GM18868 (cell line): ENCODE data around the gene HES5.

Source experiments
- ATAC-seq: cut with Tn5 transposase; IDR thresholded peaks from one replicate; pipeline ENCODE4 v1.9.1; 2021; ENCODE audit warnings: mild to moderate bottlenecking, moderate library complexity; ENCODE audit not compliant: unreplicated experiment

Gene HES5

DNA sequence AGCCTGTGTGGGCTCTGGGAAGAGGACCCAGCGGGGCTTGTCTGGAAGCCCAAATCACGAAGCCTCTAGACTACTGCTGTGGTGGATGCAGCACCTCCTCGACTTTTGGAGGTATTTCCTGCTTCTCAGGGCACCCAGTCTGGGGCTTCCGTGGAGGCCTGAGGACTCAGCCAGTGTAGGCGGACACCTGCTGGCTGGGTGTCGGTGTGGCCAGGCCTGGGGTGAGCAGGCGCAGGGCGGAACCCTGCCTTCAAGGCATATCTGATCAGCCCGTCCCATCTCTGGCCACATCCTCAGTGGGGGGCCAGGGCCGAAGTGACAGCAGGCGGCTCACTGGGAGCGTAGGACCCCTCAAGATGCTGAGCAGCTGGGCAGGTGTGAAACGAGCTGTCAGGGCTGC lies 47.0 kb downstream of the HES5 start:
- no peak for ATAC-seq

DNA sequence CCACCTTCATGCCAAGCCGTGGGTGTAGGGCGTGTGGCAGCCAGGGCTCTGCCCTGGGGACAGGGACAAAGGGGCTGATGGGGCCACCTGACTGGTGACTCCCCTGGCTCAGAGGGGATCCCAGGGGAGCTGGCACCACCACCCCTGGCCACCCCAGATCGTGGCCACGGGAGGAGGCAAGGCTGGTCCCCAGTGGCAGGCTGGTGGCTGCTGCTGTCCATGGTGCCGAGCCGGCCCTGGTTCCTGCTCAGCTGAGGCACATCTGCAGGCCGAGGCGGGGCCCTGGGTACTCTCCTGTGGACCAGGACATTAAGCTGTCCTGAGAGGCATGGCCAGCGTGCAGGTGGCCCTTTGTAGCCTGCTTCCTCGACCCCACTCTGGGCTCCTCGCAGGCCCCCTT lies 47.5 kb downstream of the HES5 start:
- ATAC-seq = no peak

DNA sequence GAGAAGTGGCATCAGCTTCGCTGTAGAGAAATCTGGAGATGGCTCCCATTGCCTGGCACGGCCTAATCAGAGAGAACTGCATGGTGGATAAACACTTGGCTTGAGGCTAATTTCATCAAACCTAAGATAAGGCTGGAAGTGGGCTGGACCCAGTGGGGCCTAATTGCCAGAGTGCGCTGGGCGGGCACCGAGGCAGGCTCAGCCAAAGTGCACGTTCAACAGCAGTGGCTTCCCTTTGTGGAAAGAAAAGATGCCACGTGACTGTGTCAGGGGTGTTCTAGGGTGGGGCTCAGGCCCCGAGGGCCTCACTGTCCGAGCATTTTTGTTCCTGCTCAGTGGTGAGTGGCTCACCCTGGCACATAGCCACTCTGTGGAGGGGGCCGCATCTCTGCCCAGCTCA lies 48.2 kb downstream of the HES5 start:
- no peak for ATAC-seq

DNA sequence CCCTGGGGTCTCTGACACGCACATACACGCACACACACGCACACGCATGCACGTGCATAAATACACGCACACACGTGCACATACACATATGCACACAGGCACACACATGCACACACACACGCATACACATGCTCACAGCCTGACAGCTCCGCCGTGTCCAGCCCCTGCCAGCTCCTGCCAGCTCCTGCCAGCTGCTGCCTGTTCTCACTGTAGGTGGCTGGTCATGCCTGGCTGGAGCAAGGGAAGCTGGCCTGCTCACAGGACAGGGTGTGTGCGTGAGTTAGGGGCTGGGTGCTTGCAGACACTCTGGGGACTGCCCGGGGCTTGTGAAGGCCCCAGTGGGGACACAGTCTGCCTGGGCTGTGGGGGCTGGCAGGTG lies 49.1 kb downstream of the HES5 start:
- no peak for ATAC-seq

DNA sequence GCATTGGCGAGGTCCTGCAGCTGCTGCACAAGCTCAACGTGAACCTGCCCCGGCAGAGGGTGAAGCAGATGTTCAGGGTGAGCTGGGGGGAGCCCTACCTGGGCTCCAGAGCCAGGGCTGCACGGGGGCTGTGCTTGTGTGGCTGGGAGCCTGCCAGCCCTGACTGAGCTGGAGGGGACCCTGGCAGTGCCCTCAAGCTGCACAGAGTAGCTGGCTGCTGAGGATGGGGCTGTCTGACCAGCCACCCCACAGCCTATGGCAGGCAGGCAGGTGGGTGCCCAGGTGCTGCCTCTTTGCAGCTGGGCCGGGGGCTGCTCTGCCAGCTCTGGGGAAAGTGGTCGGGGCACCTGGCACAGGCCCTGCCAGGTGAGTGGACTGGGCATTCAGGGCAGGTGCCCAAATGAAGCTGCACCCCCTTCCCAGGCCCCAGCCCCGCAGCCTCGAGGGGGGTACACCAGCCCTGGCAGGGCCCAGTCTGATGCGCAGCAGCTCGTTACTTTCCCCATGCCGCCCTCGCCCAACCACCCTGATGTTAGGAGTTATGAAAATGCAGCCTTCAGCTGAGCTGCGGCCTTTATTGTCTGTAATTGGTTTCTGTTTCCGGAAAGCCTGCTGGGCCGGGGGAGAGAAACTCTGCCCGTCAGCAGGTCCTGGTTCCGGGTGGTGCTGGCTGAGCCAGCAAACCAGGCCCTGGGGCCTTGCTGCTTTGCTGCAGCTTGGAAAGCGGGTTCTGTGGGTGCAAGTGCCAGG lies 49.7 kb downstream of the HES5 start:
- ATAC-seq = no peak

DNA sequence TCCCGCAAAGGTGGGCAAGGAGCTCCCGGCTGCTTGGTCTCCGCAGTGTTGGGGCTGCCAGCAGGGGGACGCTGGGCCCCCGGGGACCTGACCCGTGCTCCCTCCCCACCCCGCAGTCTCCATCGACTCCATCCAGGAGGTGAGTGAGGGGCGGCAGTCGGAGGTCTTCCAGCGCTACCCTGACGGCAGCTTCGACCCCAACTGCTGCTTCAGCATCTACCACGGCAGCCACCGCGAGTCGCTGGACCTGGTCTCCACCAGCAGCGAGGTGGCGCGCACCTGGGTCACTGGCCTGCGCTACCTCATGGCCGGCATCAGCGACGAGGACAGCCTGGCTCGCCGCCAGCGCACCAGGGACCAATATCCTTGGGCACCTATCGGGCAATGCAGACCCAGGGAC lies 50.4 kb downstream of the HES5 start:
- no peak for ATAC-seq

DNA sequence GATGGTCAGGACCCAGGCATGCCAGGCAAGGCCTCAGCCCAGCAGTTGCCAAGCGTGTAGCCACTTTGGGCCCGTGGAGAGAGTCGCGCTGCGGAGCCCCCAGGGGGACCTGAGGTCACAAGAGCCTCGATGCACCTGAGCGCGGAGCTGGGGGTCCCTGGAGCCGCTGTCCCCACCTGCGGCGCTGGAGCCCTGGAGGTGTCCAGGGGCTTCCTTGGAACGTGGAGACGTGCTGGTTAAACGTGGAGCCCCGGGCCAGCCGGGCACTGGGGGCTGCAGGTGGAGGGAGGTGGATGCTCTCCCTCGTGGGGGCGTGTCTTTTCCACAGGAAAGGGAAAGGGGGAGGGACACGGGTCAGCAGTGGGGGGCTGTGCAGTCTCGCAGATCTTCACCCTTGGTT lies 50.9 kb downstream of the HES5 start:
- no peak for ATAC-seq
